Suprapubic skin (tissue), 4 donors: ENCODE results near the gene AOC1. TPM values are rescaled to one million over a fixed set of nuclear protein-coding genes. Genes with fewer than 3 reads are reported as not detected.

ENCODE experiments used
- DNase-seq, 2 donors: peaks; one replicate each; pipeline ENCODE4 v3.0.0-alpha.2; 2019; ENCODE audit warnings: low spot score in 2 of 2
- H3K27ac ChIP-seq: fragments of 200-600 bp; sonication (generic); one replicate; pipeline ENCODE4 v1.5.1; 2019
- H3K27me3 ChIP-seq: fragments of 200-600 bp; sonication (generic); one replicate; pipeline ENCODE4 v1.5.1; 2019
- H3K36me3 ChIP-seq: fragments of 200-600 bp; sonication (generic); one replicate; pipeline ENCODE4 v1.5.1; 2019
- H3K4me1 ChIP-seq: fragments of 200-600 bp; sonication (generic); one replicate; pipeline ENCODE4 v1.5.1; 2019
- H3K4me3 ChIP-seq: fragments of 200-600 bp; sonication (generic); one replicate; pipeline ENCODE4 v1.5.1; 2019; ENCODE audit warnings: mild to moderate bottlenecking
- H3K9me3 ChIP-seq: fragments of 200-600 bp; sonication (generic); one replicate; pipeline ENCODE4 v1.5.1; 2019
- CTCF ChIP-seq, 2 donors: fragments of 200-600 bp in 1 of 2; fragments of 450-650 bp in 1 of 2; sonication (generic) in 1 of 2; IDR thresholded peaks; one replicate each; pipeline ENCODE4 v1.5.1; 2016 to 2019; ENCODE audit warnings: antibody characterized with exemption in 2 of 2, mild to moderate bottlenecking in 1 of 2, moderate library complexity in 1 of 2
- EP300 ChIP-seq: sonication (generic); formaldehyde crosslinking; IDR thresholded peaks from one replicate; pipeline ENCODE4 v1.6.1; 2017; ENCODE audit warnings: antibody characterized with exemption
- POLR2A ChIP-seq, 2 donors: fragments of 450-650 bp; IDR thresholded peaks; one replicate each; pipeline ENCODE4 v1.6.1; 2017; ENCODE audit warnings: antibody characterized with exemption in 2 of 2, mild to moderate bottlenecking in 2 of 2, moderate library complexity in 2 of 2
- POLR2AphosphoS5 ChIP-seq, 3 donors: sonication (generic); formaldehyde crosslinking; IDR thresholded peaks; one replicate each; pipeline ENCODE4 v1.6.1; 2017; ENCODE audit warnings: antibody characterized with exemption in 3 of 3
- WGBS: methylation state at CpG from one replicate; pipeline ENCODE4 v1.1.5; 2018; 5-methylcytosine and 5-hydroxymethylcytosine counted together
- total RNA-seq, 4 donors: library from RNA; depleted of rRNA; stranded (reverse); fragments of >200 nt; gene quantifications; one replicate each; pipeline ENCODE4 v1.1.0, GENCODE V29; 2016

Gene AOC1
- total RNA-seq, 4 donors from 2014 or later, result 1.9 to 5.5 (median 2.3) TPM

GRCh38 chr7:150855476-150856302 is 3.4 kb downstream of the AOC1 start:
- no peaks in the 10 kb centered on the region for H3K9me3 ChIP-seq
- 84% methylated on average over 9 of the region's 9 CpGs for WGBS
- H3K4me1 ChIP-seq, result no peaks in the 10 kb centered on the region
- no peaks in the 10 kb centered on the region for H3K36me3 ChIP-seq
- TF ChIP-seq POLR2AphosphoS5 (IDR thresholded peaks at IDR 0.05) (no peak), EP300 (no peak), CTCF (IDR thresholded peaks at IDR 0.05) (no peak), POLR2A (IDR thresholded peaks at IDR 0.05) (no peak)
- H3K27me3 ChIP-seq, result peaks cover 20% of the 10 kb centered on the region
- no peak overlapping the region for H3K4me3 ChIP-seq
- H3K27ac ChIP-seq, result no peak overlapping the region
- no peak for DNase-seq

DNA sequence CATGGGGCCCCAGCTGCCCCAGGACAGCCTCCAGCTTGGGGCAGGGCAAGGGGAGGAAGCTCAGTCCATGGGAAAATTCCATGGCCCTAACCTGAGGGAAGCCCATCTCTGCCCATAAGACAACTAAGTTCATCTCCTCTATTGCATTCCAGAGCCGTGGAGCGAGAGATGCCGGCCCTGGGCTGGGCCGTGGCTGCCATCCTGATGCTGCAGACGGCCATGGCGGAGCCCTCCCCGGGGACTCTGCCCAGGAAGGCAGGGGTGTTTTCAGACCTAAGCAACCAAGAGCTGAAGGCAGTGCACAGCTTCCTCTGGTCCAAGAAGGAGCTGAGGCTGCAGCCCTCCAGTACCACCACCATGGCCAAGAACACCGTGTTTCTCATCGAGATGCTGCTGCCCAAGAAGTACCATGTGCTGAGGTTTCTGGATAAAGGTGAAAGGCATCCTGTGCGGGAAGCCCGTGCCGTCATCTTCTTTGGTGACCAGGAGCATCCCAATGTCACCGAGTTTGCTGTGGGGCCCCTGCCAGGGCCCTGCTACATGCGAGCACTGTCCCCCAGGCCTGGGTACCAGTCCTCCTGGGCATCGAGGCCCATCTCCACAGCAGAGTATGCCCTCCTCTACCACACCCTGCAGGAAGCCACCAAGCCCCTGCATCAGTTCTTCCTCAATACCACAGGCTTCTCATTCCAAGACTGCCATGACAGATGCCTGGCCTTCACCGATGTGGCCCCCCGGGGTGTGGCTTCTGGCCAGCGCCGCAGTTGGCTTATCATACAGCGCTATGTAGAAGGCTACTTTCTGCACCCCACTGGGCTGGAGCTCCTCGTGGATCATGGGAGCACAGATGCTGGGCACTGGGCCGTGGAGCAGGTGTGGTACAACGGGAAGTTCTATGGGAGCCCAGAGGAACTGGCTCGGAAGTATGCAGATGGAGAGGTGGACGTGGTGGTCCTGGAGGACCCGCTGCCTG is 4.3 kb downstream of the AOC1 start:
- Histone ChIP-seq H3K27me3 (peaks cover 19% of the 10 kb centered on the region), H3K9me3 (no peaks in the 10 kb centered on the region), H3K27ac (no peak overlapping the region), H3K4me3 (no peak overlapping the region), H3K36me3 (no peaks in the 10 kb centered on the region), H3K4me1 (no peaks in the 10 kb centered on the region)
- TF ChIP-seq POLR2A (IDR thresholded peaks at IDR 0.05) (no peak), CTCF (IDR thresholded peaks at IDR 0.05) (no peak), POLR2AphosphoS5 (IDR thresholded peaks at IDR 0.05) (no peak), EP300 (no peak)
- no peak for DNase-seq
- 88% methylated on average over 19 of the region's 26 CpGs for WGBS

DNA sequence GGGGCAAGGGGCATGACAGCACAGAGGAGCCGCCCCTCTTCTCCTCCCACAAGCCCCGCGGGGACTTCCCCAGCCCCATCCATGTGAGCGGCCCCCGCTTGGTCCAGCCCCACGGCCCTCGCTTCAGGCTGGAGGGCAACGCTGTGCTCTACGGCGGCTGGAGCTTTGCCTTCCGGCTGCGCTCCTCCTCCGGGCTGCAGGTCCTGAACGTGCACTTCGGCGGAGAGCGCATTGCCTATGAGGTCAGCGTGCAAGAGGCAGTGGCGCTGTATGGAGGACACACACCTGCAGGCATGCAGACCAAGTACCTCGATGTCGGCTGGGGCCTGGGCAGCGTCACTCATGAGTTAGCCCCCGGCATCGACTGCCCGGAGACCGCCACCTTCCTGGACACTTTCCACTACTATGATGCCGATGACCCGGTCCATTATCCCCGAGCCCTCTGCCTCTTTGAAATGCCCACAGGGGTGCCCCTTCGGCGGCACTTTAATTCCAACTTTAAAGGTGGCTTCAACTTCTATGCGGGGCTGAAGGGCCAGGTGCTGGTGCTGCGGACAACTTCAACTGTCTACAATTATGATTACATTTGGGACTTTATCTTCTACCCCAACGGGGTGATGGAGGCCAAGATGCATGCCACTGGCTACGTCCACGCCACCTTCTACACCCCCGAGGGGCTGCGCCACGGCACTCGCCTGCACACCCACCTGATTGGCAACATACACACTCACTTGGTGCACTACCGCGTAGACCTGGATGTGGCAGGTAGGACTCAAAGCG is 5.1 kb downstream of the AOC1 start:
- Histone ChIP-seq H3K4me1 (no peaks in the 10 kb centered on the region), H3K9me3 (no peaks in the 10 kb centered on the region), H3K36me3 (no peaks in the 10 kb centered on the region), H3K27me3 (peaks cover 13% of the 10 kb centered on the region), H3K4me3 (no peak overlapping the region), H3K27ac (no peak overlapping the region)
- 91% methylated on average over 14 of the region's 43 CpGs for WGBS
- DNase-seq, result no peak
- TF ChIP-seq CTCF (IDR thresholded peaks at IDR 0.05) (no peak), POLR2AphosphoS5 (IDR thresholded peaks at IDR 0.05) (no peak), POLR2A (IDR thresholded peaks at IDR 0.05) (no peak), EP300 (no peak)

- TF ChIP-seq POLR2AphosphoS5 (IDR thresholded peaks at IDR 0.05) (no peak), EP300 (no peak), POLR2A (IDR thresholded peaks at IDR 0.05) (no peak), CTCF (IDR thresholded peaks at IDR 0.05) (no peak)
- Histone ChIP-seq H3K36me3 (no peaks in the 10 kb centered on the region), H3K27me3 (peaks cover 13% of the 10 kb centered on the region), H3K9me3 (no peaks in the 10 kb centered on the region), H3K4me1 (no peaks in the 10 kb centered on the region), H3K27ac (no peak overlapping the region), H3K4me3 (no peak overlapping the region)
- DNase-seq, result no peak
- WGBS, result 80% methylated on average over 17 of the region's 18 CpGs
Measured at GRCh38 chr7:150858236-150859197, 6.2 kb downstream of the AOC1 start.
